H1 (cell line): ENCODE data around the gene CCT3. TPM values are rescaled to one million over a fixed set of nuclear protein-coding genes. Genes with fewer than 3 reads are reported as not detected.

Experiments
- CTCF ChIA-PET: fragments of 300-600 bp; sonication (Branson Sonifier 250); formaldehyde crosslinking; loops from one replicate; lab custom pipeline; 2021; ENCODE audit not compliant: partially characterized antibody; lab: Charles Lee
- POLR2A ChIA-PET: fragments of 300-600 bp; sonication (Branson Sonifier 250); formaldehyde crosslinking; loops from one replicate; lab custom pipeline; 2021; ENCODE audit warnings: inconsistent platforms; ENCODE audit not compliant: partially characterized antibody; lab: Charles Lee
- DNase-seq, 2 experiments: peaks; one replicate each; pipeline versions ENCODE4 v3.0.0 to v3.0.0-alpha.2; 2010 to 2022; ENCODE audit warnings: low spot score in 2 of 2, low read depth in 1 of 2, mixed read lengths in 1 of 2
- FAIRE-seq: peaks from 2 replicates; lab custom pipeline; 2011; peaks lifted over from hg19 to GRCh38; lab: Jason Lieb, UNC
- H2AFZ ChIP-seq: 2 replicates; pipeline ENCODE4 v1.8.1; 2012; ENCODE audit warnings: low read length, inconsistent platforms
- H2AK5ac ChIP-seq: 2 replicates; pipeline ENCODE4 v1.6.1; 2013; ENCODE audit warnings: low read depth, low read length
- H2BK120ac ChIP-seq: replicated peaks from 2 replicates; pipeline ENCODE3; 2013; ENCODE audit warnings: low read depth, low read length, inconsistent platforms
- H2BK12ac ChIP-seq: 2 replicates; pipeline ENCODE4 v1.6.1; 2013; ENCODE audit warnings: low read depth, low read length
- H2BK15ac ChIP-seq: 2 replicates; pipeline ENCODE4 v1.6.1; 2013; ENCODE audit warnings: low read length
- H2BK20ac ChIP-seq: 2 replicates; pipeline ENCODE4 v1.6.1; 2013; ENCODE audit warnings: low read length
- H2BK5ac ChIP-seq: 2 replicates; pipeline ENCODE4 v1.6.1; 2013; ENCODE audit warnings: low read depth, low read length
- H3K14ac ChIP-seq: 2 replicates; pipeline ENCODE4 v1.6.1; 2013; ENCODE audit warnings: inconsistent platforms; ENCODE audit not compliant: insufficient read length
- H3K18ac ChIP-seq: 2 replicates; pipeline ENCODE4 v1.6.1; 2013; ENCODE audit warnings: low read length; ENCODE audit errors: extremely low read depth
- H3K23ac ChIP-seq: 2 replicates; pipeline ENCODE4 v1.6.1; 2013; ENCODE audit warnings: inconsistent platforms; ENCODE audit not compliant: insufficient read length
- H3K23me2 ChIP-seq: 2 replicates; pipeline ENCODE4 v1.6.1; 2013; ENCODE audit warnings: low read depth, low read length
- H3K27ac ChIP-seq: 2 replicates; pipeline ENCODE4 v1.6.1; 2011; ENCODE audit warnings: low read depth, low read length, inconsistent platforms
- H3K27me3 ChIP-seq, 4 experiments: replicated peaks in 1 of 4; 1 replicate in 1 of 4; 2 replicates in 3 of 4; pipeline versions ENCODE4 v1.6.1 to v1.8.1; 2011 to 2013; ENCODE audit warnings: low read length in 3 of 4, mild to moderate bottlenecking in 3 of 4, inconsistent platforms in 2 of 4, mixed read lengths in 2 of 4, moderate library complexity in 1 of 4; ENCODE audit not compliant: control insufficient read depth in 3 of 4, insufficient read depth in 3 of 4; ENCODE audit errors: extremely low read depth in 1 of 4
- H3K36me3 ChIP-seq, 4 experiments: 2 replicates each; pipeline versions ENCODE4 v1.6.1 to v1.8.1; 2011 to 2013; ENCODE audit warnings: mild to moderate bottlenecking in 4 of 4, low read length in 3 of 4, moderate library complexity in 2 of 4, control low read depth in 1 of 4, inconsistent platforms in 1 of 4; ENCODE audit not compliant: insufficient read depth in 4 of 4, control insufficient read depth in 2 of 4
- H3K4ac ChIP-seq: replicated peaks from 2 replicates; pipeline ENCODE3; 2013; ENCODE audit warnings: low read length, low read depth, mixed read lengths, inconsistent platforms; ENCODE audit not compliant: insufficient read length
- H3K4me1 ChIP-seq, 4 experiments: replicated peaks in 1 of 4; 1 replicate in 1 of 4; 2 replicates in 3 of 4; pipeline versions ENCODE4 v1.6.1 to v1.8.1; 2011 to 2013; ENCODE audit warnings: low read length in 3 of 4, inconsistent platforms in 2 of 4, mixed read lengths in 1 of 4; ENCODE audit not compliant: insufficient read depth in 4 of 4, control insufficient read depth in 3 of 4
- H3K4me2 ChIP-seq, 2 experiments: 2 replicates each; pipeline versions ENCODE4 v1.6.1 to v1.8.1; 2011 to 2013; ENCODE audit warnings: low read depth in 2 of 2, low read length in 2 of 2, control low read depth in 1 of 2, inconsistent platforms in 1 of 2, mild to moderate bottlenecking in 1 of 2; ENCODE audit not compliant: insufficient read depth in 1 of 2
- H3K4me3 ChIP-seq, 4 experiments: fragments of 200-600, 300-600 bp in 1 of 4; sonication (generic), shearing (Covaris generic), sonication (Bioruptor Twin) in 1 of 4; 2 replicates each; pipeline versions ENCODE4 v1.5.1 to v1.8.1; 2011 to 2016; ENCODE audit warnings: low read length in 4 of 4, low read depth in 3 of 4, control low read depth in 2 of 4, inconsistent platforms in 2 of 4, mild to moderate bottlenecking in 2 of 4, mixed read lengths in 1 of 4, moderate library complexity in 1 of 4; ENCODE audit not compliant: insufficient read depth in 2 of 4; ENCODE audit errors: extremely low read depth in 1 of 4
- H3K56ac ChIP-seq: replicated peaks from 2 replicates; pipeline ENCODE3; 2013; ENCODE audit warnings: low read depth, mild to moderate bottlenecking, mixed read lengths, low read length, inconsistent platforms; ENCODE audit not compliant: insufficient read length
- H3K79me1 ChIP-seq: 2 replicates; pipeline ENCODE4 v1.6.1; 2013; ENCODE audit warnings: low read depth, low read length, control low read depth
- H3K79me2 ChIP-seq, 2 experiments: 2 replicates each; pipeline versions ENCODE4 v1.6.1 to v1.8.1; 2012 to 2013; ENCODE audit warnings: low read length in 2 of 2, mild to moderate bottlenecking in 2 of 2, inconsistent platforms in 1 of 2; ENCODE audit not compliant: insufficient read depth in 2 of 2, control insufficient read depth in 1 of 2
- H3K9ac ChIP-seq, 4 experiments: replicated peaks in 1 of 4; 1 replicate in 1 of 4; 2 replicates in 3 of 4; pipeline versions ENCODE4 v1.6.1 to v1.8.1; 2011 to 2013; ENCODE audit warnings: low read depth in 3 of 4, low read length in 3 of 4, control low read depth in 2 of 4, mild to moderate bottlenecking in 2 of 4, moderate library complexity in 2 of 4, inconsistent platforms in 1 of 4; ENCODE audit errors: extremely low read depth in 1 of 4
- H3K9me3 ChIP-seq, 2 experiments: 2 replicates each; pipeline versions ENCODE4 v1.6.1 to v1.8.1; 2012 to 2013; ENCODE audit warnings: mild to moderate bottlenecking in 2 of 2, moderate library complexity in 2 of 2, control low read depth in 1 of 2, inconsistent platforms in 1 of 2, low read depth in 1 of 2, low read length in 1 of 2, mixed read lengths in 1 of 2; ENCODE audit not compliant: insufficient read depth in 2 of 2
- H4K20me1 ChIP-seq, 2 experiments: replicated peaks in 1 of 2; 2 replicates each; pipeline versions ENCODE3 to v1.8.1; 2011 to 2013; ENCODE audit warnings: inconsistent platforms in 2 of 2, low read length in 2 of 2, mild to moderate bottlenecking in 1 of 2; ENCODE audit not compliant: insufficient read depth in 2 of 2, control insufficient read depth in 1 of 2
- H4K5ac ChIP-seq: 2 replicates; pipeline ENCODE4 v1.6.1; 2013; ENCODE audit warnings: low read length, low read depth, mixed read lengths, inconsistent platforms; ENCODE audit not compliant: insufficient read length
- H4K8ac ChIP-seq: 2 replicates; pipeline ENCODE4 v1.8.0; 2013; ENCODE audit warnings: mild to moderate bottlenecking, moderate library complexity, low read length, inconsistent platforms; ENCODE audit not compliant: insufficient read depth; ENCODE audit errors: extremely low read depth
- H4K91ac ChIP-seq: replicated peaks from 2 replicates; pipeline ENCODE3; 2013; ENCODE audit warnings: low read length, mixed read lengths, inconsistent platforms; ENCODE audit not compliant: insufficient read length
- JUND ChIP-seq: IDR thresholded peaks from 2 replicates; pipeline ENCODE4 v1.6.1; 2011; ENCODE audit warnings: mild to moderate bottlenecking, improper control_type of control experiment, low read length
- MAFK ChIP-seq: IDR thresholded peaks from 2 replicates; pipeline ENCODE4 v1.6.1; 2012; ENCODE audit warnings: low read depth, mild to moderate bottlenecking, improper control_type of control experiment, low read length
- POLR2AphosphoS5 ChIP-seq: IDR thresholded peaks from 2 replicates; pipeline ENCODE4 v1.6.1; 2011; ENCODE audit warnings: low read depth, low read length
- RXRA ChIP-seq: IDR thresholded peaks from 2 replicates; pipeline ENCODE4 v1.6.1; 2011; ENCODE audit warnings: low read depth, mild to moderate bottlenecking, low read length, moderate library complexity; ENCODE audit not compliant: insufficient read depth
- SUZ12 ChIP-seq: fragments of 200-600 bp; sonication (generic); IDR thresholded peaks from 2 replicates; pipeline ENCODE4 v1.6.1; 2012; ENCODE audit warnings: mild to moderate bottlenecking, inconsistent platforms, low read length, moderate library complexity, mixed read lengths
- TCF12 ChIP-seq: IDR thresholded peaks from 2 replicates; pipeline ENCODE4 v1.6.1; 2011; ENCODE audit warnings: low read depth, mild to moderate bottlenecking, low read length
- WGBS, 2 experiments: shearing (Covaris generic) in 1 of 2; methylation state at CpG; one replicate each; pipeline versions ENCODE4 v1.1.6 to v1.1.7; 2013 to 2015; ENCODE audit warnings: low lambda C conversion rate in 2 of 2, mixed read lengths in 2 of 2, inconsistent platforms in 1 of 2, low coverage in 1 of 2, missing lambda C conversion rate in 1 of 2; ENCODE audit not compliant: insufficient replicate concordance in 2 of 2, insufficient coverage in 1 of 2, insufficient read length in 1 of 2; ENCODE audit errors: extremely low coverage in 1 of 2, missing lambda C conversion rate in 1 of 2; 5-methylcytosine and 5-hydroxymethylcytosine counted together
- polyA plus RNA-seq, 7 experiments: library from polyadenylated mRNA; depleted of rRNA in 3 of 7; stranded (reverse) in 5 of 7; unstranded in 2 of 7; fragments of >200 nt in 5 of 7; fragments of 200-250 nt in 2 of 7; gene quantifications; 1 replicate in 5 of 7; 2 replicates in 1 of 7; 4 replicates in 1 of 7; pipeline versions ENCODE4 v1.2.1 to v1.2.3, GENCODE V29; 2011 to 2013; ENCODE audit warnings: missing spikeins in 2 of 7, mixed read lengths in 2 of 7
- total RNA-seq: library from RNA; stranded (reverse); fragmentation: NEBNext Ultra II Directional; extraction: Animal tissue kit (Norgen Biotek cat#: 25700); gene quantifications from 2 replicates; pipeline ENCODE4 v1.2.1, GENCODE V29; 2021
- TF ChIP-seq, protein P1 (sequence below): IDR thresholded peaks from 2 replicates; pipeline ENCODE4 v1.6.1; 2012; ENCODE audit warnings: inconsistent platforms

Gene CCT3
- total and polyA plus RNA-seq, 2 of the 8 experiments (the other 6 are each of a cell fraction or from before 2014, with no cell fraction given) = 431 to 480 TPM

DNA sequence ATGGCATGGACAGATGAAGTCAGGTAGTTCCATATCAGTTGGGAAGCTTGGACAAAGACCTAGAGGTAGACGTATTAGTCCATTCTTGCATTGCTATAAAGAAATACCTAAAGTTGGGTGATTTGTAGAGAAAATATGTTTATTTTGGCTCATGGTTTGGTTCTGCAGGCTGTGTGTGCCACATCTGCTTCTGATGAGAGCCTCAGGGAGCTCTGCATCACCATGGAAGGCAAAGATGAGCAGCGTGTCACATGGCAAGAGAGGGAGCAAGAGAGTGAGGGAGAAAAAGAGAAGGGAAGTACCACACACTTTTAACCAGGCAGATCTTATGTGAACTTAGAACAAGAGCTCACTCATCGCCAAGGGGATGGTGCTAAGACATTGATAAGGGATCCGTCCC, 9.2 kb upstream of the CCT3 start:
- Histone ChIP-seq H3K27me3 (no peaks in the 10 kb centered on the region), H3K4ac (no peak overlapping the region), H3K79me1 (no peaks in the 10 kb centered on the region), H3K14ac (no peak overlapping the region), H3K9ac (no peak overlapping the region), H3K23ac (no peak overlapping the region), H4K5ac (no peak overlapping the region), H2BK5ac (no peak overlapping the region), H4K8ac (no peak overlapping the region), H3K23me2 (no peaks in the 10 kb centered on the region), H3K4me1 (no peaks in the 10 kb centered on the region), H3K79me2 (no peaks in the 10 kb centered on the region), H3K27ac (no peak overlapping the region), H2BK15ac (no peak overlapping the region), H3K56ac (no peak overlapping the region), H2BK120ac (no peak overlapping the region), H2BK12ac (no peak overlapping the region), H3K36me3 (no peaks in the 10 kb centered on the region), H4K20me1 (no peaks in the 10 kb centered on the region), H3K4me2 (no peak overlapping the region), H2BK20ac (no peak overlapping the region), H2AFZ (no peak overlapping the region), H3K18ac (no peak overlapping the region), H3K4me3 (no peak overlapping the region), H4K91ac (no peak overlapping the region), H2AK5ac (no peak overlapping the region), H3K9me3 (no peaks in the 10 kb centered on the region)
- ChIA-PET CTCF (interaction anchor here (0.6 to 1.6 kb wide), 5 partner anchors 9 to 759 kb away, joined by 3 to 18 read pairs (median 6); no protein-coding TSS in a partner anchor), POLR2A (interaction anchor here (1.2 to 2.0 kb wide), 4 partner anchors 9 to 103 kb away, joined by 3 to 7 read pairs (median 4); partner anchors contain the start of gene CCT3)
- no peak for FAIRE-seq
- DNase-seq = no peak
- WGBS, 2 experiments = 83% methylated on average over 4 of the region's 4 CpGs; no CpG with 5 or more reads in 1 of the 2 experiments
- TF ChIP-seq SUZ12 = no peak
- no peak for TF ChIP-seq POLR2AphosphoS5
- no peak for TF ChIP-seq JUND
- TF ChIP-seq MAFK = no peak
- TF ChIP-seq RXRA = no peak
- TF ChIP-seq, protein P1, sequence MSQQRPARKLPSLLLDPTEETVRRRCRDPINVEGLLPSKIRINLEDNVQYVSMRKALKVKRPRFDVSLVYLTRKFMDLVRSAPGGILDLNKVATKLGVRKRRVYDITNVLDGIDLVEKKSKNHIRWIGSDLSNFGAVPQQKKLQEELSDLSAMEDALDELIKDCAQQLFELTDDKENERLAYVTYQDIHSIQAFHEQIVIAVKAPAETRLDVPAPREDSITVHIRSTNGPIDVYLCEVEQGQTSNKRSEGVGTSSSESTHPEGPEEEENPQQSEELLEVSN = no peak
- no peak for TF ChIP-seq TCF12
